HG03066 (cell line): Measurements from ENCODE around the gene PRKCE.

ENCODE experiments used
- ATAC-seq: cut with Tn5 transposase; IDR thresholded peaks from one replicate; pipeline ENCODE4 v1.9.1; 2021; ENCODE audit warnings: low read depth; ENCODE audit not compliant: unreplicated experiment

PRKCE gene

DNA sequence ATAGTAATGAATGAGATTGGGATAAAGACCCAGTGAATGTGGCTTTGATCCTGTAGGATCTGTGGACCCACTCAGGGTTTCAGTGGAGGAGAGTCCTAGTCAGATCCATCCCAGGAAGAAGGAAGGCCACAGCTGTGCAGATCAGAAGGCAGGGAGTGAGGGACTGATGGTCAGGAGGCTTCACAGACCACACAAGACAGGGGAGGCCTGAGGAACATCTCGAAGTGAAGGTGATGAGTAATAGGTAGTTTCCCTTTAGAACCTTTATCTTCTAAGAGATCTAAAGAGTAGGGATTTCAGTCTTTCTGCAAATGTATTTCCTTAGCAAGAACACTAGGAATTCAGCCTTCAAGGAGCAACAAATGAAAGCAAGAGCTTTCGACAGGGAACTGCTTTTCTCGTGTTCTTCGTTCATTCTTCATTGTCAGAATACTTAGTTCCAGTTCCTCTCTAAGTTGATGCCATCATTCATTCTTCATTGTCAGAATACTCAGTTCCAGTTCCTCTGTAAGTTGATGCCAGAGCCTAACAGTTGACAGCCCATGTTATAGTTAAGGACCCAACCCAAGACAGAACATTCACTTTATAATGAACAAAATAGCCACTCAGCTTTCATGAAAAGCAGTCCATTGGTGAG lies 495.5 kb downstream of the PRKCE start:
- no peak for ATAC-seq

DNA sequence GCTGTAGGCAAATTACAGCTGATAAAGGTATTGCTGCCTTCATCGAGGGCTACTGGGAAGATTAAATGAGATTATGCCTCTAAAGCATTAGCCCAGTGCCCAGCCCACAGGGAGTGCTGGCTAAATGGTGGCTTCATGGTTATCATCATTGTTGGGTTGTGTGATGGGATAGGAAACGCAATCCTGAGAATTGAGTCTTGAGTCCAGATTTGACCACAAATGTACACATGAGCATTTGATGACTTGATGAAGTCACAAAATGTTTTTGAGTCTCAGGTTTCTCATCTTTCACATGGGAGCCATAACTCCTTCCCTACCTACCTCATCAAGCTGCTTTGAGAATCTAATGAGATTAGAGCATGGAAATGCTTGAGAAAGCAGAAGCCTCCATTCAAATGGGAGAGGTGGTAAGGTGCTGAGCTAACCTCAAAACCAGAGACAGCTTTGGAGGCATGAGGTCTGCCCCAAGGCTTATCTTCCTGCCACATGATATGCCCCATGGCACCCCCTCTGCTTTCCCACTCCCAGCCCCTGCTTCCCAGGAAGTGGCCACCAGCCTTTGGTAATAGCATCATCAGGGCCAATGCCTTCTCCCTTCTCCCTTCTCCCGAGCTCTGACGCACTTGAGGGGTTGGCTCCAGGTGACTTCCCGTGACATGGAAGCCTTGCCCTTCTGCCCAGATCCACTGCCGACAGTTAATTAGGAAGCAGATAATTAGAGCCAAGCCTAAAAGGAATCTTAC lies 496.3 kb downstream of the PRKCE start:
- no peak for ATAC-seq

DNA sequence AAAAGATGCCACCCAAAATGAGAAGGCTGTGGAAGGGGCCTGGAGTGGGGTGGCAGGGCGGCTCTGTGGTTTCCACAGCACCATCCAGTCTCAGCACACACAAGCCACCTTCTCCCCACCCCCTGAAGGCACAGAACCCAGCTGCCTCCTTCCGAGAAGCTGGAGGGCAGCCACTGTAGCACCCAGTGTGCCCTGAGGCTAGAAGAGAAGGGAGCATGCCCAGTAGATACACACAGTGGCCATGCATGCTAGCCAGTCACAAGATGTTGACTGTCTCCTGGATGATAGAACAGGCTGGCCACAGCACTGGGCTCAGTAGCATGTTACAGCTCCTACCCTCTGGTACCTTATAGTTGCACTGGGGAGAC lies 496.9 kb downstream of the PRKCE start:
- no peak for ATAC-seq

DNA sequence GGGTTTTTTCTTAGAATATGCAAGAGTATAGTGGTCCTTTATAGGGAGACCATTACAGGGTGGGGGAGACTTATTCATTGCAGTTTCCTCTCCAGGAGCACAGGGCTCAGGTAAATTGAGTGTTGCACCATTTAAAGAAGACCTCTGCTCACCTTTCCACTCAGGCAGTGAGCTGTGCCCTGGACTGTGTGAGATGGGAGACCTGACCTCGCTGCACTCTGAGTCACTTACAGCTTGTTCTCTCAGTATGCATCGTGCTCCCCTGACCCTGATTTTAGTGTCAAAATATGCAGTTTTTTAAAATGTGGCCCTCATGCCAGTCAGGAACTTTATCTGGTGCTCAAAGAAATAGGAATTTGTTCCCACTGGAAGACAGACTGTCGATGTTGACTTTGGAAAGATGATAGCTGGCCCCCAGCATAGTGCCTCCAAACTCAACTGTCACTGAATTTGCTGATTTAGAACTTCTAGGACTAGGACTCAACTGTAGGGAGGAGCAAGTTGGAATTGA lies 499.0 kb downstream of the PRKCE start:
- no peak for ATAC-seq

DNA sequence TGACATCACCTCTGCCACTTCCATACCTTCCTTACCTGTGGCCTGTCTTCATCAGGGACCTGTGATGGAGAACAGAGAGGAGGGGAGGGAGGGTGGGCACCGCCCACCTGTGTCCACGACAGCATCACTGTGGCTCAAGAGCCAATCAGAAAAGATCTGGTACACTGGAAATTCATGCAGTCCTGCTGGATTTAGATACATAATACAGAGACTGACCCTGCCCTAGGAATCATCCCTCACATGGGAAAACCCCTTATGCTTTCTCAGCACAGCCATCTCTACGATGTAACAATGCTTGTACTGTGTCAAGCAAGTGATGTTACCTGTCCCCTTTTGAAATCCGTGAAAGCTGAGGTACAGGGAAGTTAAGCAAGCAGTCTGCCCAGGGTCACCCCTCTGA lies 500.1 kb downstream of the PRKCE start:
- ATAC-seq = no peak

DNA sequence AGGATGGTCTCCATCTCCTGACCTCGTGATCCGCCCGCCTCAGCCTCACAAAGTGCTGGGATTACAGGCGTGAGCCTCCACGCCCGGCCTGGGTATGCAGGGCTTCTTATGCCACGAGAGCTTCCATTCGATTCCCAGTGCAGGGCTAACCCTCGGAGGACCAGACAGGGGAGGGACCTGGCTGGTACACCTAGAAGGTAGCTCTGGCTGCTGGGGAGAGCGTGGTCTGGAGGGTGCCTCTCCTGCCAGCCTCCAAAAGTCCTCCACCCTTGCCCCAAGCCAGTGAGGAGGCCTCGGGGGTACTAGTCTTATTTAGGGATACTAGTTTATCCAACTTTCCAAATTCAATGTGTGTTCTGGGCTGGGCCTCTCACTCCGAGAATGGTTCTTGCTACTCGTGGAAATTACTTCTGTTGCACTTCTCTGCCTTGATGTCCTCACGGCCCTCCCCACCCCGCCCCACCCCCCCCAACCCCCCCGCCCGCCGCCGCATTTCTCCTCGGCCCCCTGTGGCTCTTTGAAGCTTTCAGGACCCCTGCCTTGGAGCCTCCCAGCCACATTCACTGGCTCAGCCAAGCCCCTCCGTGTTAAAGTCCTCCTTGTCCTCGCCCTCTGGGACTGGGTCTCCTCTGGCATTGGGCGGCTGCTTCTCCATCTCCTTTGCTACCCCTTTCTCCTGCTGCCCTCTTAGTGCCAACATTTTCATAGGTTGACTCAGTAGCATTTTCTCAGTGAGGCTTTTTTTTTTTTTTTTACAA lies 502.7 kb downstream of the PRKCE start:
- ATAC-seq = no peak

DNA sequence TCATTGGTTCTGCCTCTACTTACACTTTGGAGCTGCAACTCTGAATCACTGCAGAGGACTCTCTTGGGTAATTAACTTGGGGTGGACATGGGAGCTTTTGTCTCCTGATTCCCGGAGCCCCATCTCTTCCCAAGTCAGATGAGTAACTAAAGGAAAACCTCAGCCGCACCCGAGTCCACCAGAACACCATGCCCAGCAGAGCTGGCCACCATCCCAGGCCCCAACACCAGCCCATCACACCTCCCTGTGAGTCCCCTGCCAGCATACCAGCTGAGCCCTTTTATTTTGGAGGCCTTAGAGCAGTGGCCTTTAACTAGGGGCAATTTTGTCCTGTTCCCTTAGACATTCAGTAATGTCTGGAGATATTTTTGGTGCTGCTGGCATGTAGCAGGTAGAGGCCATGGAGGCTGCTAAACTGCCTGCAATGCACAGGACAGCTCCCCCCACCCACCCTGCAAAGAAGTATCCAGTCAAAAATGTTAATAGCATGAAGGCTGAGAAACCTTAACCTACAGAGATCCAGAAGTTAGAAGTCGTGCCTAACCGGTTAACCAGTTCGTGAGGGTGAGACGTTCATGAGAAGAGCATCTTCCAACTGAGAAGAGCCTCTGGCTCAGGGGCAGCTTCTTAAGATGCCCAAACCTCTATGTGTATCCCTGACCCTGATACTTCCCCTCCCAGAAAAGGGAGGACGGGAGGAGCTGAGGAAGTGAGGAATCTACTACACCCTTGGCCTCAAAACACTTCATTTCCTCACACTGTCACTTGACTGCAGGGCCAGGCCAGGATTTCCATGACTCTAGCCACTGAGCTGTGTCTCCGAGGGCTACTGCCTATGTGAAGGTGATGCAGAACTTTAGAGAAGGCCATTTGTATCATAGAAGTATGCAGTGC lies 505.8 kb downstream of the PRKCE start:
- no peak for ATAC-seq

DNA sequence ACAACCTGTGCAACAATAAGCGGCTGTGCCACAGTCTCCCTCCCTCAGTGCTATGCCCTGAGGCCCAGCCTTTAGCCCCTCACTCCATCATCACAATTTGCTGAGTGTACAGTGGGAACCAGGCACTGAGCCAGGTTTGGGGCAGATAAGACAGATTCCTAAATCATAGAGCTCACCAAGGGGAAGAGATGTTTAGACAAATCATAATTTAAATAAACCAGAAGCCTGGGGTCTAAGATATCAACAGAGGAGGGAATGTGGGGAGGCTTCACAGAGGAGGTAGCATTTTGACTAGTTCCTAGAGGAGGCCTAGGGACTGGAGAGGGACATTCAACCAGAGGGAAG lies 506.5 kb downstream of the PRKCE start:
- no peak for ATAC-seq

DNA sequence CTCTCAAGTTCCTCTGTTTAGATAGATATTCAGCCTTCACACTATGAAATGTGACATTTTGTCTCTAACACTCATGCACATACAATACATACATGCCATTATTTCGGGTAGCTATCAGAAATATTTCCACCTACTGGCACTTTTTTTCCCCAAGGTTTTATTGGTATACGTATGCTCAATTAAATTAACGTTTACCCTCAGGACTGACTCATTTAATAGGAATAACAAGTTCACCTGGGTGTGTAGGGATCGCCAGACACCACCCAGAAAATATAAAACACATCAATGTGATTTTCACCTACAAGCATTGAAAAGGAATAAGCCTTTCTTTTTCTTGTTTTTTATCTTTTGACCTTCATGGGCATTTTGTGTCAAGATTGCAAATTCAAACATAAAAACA lies 507.2 kb downstream of the PRKCE start:
- ATAC-seq = no peak

DNA sequence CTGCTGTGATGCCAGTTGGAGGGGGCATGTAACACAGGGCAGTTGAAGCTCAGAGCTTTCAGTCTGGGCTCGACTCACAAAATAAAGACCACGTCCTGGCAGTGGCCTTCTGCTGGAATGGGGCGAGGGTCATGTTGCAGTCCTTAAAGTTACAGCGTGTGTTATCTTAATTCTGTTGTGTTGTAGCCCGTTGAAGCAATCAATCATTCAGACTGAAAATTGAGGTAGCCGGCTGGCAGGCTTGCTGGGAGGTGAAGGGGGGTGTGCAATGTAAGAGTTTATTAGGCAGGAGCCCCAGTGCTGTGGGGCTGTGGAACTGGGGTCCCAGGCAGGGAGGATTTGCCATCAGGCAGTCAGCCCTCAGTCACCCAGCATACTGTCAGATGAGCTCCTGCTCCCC lies 508.9 kb downstream of the PRKCE start:
- no peak for ATAC-seq

DNA sequence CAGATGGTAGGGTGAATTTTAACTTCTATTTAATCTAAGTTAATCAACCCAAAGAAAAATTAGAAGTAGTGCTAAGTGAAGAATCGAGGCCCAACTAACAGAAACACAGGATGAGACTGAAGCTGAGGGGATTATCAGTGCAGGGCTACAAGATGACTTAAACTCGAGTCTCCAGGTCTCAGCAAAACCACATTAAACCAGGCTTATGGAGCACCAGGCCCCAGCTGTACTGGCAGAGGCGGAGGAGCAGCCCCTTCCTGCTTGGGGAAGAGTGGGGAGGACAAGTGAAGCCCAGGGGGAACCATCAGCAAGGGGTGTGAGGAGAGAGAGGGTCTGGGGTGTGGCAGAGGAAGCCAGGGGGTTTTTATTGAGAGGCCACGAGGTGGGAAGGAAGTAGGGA lies 509.8 kb downstream of the PRKCE start:
- no peak for ATAC-seq

DNA sequence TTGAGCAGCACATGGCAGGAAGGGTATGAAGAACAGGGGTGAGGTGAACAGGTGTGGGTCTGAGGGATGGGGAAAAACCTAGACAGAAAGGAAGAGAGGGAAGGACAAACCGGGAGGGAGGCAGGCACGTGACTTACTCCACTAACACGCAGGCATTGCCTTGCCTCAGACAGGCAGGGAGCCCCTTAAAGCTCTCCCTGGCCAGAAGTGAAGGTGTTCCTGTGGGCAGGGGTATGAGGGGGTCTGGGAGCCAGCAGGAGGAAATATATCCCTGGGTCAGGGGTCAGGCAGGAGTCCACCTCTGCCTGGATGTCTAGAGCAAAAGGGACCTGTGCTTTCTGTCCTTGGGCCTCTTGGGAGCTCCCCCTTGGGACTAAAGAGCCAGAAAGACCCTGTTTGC lies 510.4 kb downstream of the PRKCE start:
- ATAC-seq = no peak

DNA sequence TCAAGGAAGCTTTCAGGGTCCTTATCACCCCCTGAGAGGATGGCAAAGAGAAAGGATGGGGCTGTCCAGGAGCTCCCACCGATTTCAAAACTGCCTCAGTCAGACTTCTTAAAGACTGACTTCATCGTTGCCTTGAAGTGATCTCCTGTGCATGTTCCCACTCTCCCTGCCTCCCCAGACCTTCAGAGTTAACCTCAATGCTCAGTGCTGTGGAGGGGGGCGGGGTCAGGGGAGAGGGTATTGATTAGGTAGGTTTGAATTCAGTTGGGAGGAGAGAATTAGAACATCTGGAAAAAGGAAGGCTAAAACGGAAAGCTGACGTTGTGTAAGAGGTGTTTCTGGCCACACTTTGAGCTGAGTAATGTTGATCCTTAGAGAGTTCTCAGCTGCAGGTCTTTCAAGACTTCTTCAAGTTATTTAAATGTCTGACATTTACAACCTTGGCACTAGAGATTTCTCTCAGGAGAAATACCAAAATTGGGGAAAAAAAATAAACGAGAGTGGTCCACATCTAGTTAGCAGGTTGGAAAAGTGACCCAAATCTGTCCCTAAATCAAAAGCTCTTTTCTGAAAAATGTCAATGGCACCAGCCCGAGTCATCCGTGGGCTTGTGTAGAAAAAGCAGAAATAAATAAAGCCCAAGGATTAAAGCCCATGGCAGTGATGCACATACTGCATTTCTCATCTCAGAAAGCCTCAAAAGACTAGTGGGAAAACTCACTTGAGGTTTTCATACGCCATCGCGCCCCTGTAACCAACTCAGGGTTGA lies 511.0 kb downstream of the PRKCE start:
- ATAC-seq = no peak

DNA sequence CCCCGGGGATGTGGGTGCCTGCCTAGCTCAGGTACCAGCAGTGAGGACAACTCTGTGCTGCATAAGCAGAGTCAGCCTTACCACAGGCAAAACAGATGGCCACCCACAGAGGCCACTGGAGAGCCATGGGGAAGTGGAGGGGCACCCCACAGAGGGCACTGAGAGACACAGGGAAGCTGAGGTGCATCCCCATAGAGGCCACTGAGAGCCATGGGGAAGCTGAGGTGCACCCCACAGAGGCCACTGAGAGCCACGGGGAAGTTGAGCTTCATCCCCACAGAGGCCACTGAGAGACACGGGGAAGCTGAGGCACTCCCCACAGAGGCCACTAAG lies 511.6 kb downstream of the PRKCE start:
- no peak for ATAC-seq

DNA sequence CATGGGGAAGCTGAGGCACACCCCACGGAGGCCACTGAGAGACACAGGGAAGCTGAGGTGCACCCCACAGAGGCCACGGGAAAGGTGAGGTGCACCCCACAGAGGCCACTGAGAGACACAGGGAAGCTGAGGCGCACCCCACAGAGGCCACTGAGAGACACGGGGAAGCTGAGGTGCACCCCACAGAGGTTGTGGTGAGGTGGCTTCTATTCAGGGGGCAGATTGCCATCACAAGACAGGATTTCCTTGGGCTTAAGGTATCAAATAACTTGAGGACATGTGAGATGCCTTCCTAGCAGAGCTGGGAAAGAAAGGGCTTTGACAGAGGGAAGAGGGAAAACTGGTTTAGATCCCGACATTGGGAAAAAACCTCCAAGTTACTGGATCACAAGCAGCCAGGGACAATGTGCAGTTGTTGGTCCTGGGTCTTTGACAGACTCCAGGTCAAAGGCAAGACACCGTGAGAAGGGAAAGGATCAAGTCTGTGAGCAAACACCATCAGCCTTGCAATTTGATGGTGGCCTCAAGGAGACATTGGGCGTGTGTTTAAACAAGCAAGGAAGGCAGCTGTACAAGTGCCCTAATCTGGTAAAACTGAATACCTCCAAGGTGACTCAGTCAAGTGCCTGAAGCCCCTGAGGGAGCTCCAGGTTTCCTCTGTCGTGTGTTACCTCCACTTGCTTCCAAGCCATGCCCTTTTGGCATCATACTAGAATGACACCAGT lies 512.5 kb downstream of the PRKCE start:
- no peak for ATAC-seq

DNA sequence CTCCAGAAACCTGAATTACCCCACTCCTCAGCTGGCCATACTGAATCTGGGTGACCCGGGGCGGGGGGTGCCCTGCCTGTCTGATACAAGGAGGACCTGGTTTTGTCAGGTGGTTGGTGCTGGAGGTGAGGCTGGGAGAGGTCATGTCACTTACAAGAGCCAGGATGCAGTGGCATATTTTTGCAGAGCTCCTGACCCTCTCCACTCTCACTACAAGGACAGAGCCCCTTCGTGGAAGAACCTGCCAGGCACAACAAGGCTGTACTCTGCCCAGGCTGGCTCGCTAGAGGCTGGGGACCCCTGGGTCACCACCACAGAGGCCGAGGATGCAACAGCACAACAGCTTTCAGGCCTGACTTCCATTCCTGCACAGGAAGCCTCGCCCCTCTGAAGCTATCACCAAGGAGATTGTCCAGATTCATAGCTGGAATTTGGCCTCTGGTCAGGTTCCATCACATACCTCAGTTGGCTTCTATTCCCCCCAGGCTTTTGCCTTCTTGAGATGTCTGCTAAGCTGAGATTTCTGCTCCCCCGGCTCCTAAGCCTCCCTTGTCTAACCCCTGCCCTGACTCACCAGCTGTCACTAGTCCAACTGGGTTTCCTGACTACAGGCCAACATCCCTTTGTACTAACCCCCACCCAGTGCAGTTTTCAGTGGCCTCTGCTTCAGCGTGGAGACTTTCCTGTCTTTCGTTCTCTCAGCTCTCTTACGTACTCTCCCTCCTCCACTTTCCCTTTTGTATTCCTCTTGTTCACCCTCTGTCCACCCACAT lies 513.2 kb downstream of the PRKCE start:
- ATAC-seq = no peak

DNA sequence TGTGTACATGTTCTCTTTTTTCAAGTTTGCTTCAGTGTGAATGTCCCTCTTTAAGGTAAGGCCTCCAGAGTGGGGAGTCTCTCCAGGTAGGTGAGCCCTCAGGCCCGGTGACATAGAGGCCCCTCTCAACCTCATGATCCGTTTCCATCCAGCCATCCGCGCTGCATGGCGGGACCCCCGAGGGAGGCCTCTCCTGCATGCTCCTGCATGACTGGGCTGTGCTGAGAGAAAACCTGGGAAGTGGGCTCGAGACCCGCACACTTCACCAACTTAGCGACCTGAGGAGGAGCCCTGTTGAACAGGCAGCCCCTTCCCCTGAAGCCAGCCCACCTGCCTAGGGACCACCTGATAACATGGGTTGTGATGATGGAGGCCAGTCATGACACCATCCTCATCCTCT lies 514.4 kb downstream of the PRKCE start:
- no peak for ATAC-seq

DNA sequence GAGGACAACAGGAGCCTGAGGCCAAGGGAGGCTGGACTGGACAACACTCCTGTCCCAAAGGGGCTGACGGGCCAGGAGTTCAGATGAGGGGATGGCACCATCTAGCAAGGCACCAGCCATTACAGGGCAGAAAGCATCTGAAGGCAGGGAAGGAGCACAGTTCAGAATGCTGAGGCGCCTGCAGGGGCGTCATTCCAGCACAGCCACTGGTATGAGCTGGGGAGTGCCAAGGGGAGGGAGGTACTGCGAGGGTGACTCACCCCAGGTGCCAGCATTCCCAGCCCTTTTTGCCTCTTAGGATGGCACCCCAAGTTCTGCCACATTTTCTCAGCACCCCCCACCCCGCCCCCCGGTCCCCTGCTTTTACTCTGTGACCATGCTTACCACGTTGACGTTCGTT lies 515.9 kb downstream of the PRKCE start:
- no peak for ATAC-seq

DNA sequence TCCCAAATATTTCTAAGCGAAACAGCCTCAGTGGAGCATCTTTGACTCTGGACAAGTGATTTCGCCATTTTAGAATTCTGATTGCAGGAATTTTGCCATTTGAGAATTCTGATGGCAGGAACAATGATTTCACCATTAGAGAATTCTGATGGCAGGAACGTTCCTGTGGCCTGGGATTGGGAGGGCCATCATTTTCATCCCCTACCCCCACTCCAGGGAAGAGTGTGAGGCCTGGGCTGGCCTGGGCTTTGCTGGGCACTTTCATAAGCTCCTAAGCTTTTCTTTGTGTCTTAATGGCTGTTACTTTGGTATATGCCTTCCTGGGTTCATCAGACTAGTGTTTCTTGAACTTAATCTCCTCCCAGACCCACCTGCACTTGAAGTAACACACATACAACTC lies 516.4 kb downstream of the PRKCE start:
- no peak for ATAC-seq
